ENCODE measurements around the gene UMAD1. TPM values are rescaled to one million over a fixed set of nuclear protein-coding genes. Genes with fewer than 3 reads are reported as not detected.

The UMAD1 gene
- total and polyA plus RNA-seq, 10 donors, result 7.6 to 21.2 (median 14.2) TPM

GRCh38 chr7:7742223-7742622 lies 101.7 kb downstream of the UMAD1 start:
- no peak overlapping the region for H3K27ac ChIP-seq
- 96 to 100% (median 97%) methylated on average over 12 of the region's 12 CpGs for WGBS, 5 donors
- H3K27me3 ChIP-seq (replicated peaks in 1 of 7), result no peaks in the 10 kb centered on the region
- no peak for TF ChIP-seq POLR2AphosphoS5 (IDR thresholded peaks at IDR 0.05)
- no peak for TF ChIP-seq POLR2A (IDR thresholded peaks at IDR 0.05)
- TF ChIP-seq, protein P1, sequence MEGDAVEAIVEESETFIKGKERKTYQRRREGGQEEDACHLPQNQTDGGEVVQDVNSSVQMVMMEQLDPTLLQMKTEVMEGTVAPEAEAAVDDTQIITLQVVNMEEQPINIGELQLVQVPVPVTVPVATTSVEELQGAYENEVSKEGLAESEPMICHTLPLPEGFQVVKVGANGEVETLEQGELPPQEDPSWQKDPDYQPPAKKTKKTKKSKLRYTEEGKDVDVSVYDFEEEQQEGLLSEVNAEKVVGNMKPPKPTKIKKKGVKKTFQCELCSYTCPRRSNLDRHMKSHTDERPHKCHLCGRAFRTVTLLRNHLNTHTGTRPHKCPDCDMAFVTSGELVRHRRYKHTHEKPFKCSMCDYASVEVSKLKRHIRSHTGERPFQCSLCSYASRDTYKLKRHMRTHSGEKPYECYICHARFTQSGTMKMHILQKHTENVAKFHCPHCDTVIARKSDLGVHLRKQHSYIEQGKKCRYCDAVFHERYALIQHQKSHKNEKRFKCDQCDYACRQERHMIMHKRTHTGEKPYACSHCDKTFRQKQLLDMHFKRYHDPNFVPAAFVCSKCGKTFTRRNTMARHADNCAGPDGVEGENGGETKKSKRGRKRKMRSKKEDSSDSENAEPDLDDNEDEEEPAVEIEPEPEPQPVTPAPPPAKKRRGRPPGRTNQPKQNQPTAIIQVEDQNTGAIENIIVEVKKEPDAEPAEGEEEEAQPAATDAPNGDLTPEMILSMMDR (IDR thresholded peaks at IDR 0.05 in 8 of 11, conservative IDR thresholded peaks at IDR 0.05 in 3 of 11), result no peak
- H3K4me1 ChIP-seq, result peaks cover 0 to 31% (median 0%) of the 10 kb centered on the region in 6 donors
- H3K36me3 ChIP-seq, result no peaks in the 10 kb centered on the region
- intact Hi-C loops (cut with DNase I; ENCODE audit: low total_unique reads), result no loop called here
- H3K4me3 ChIP-seq, result no peak overlapping the region
- no peak for DNase-seq
- no peaks in the 10 kb centered on the region for H3K9me3 ChIP-seq

DNA sequence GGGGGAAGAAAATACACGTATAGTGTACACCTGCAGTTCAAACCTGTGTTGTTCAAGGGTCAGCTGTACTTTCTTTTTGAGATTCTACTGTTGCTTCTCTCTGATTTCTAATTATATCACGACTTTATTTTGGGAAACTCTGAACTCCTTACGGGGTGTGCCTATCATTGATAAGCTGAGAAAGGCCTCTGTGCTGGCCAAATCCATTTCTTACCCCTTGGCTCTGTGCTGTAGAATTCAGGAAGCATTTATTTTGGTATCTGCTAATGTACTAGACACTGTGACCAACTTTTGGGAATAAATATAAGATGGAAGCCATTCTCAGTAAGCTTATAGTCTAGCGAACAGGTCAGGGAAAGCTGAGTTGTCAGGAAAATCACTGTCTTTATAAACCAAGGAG lies 104.7 kb downstream of the UMAD1 start:
- no peaks in the 10 kb centered on the region for H3K9me3 ChIP-seq
- TF ChIP-seq, protein P1 (IDR thresholded peaks at IDR 0.05 in 8 of 11, conservative IDR thresholded peaks at IDR 0.05 in 3 of 11), result no peak
- TF ChIP-seq POLR2AphosphoS5 (IDR thresholded peaks at IDR 0.05) (no peak), POLR2A (IDR thresholded peaks at IDR 0.05) (no peak)

GRCh38 chr7:7745966-7746365 lies 105.4 kb downstream of the UMAD1 start:
- Histone ChIP-seq H3K4me3 (no peak overlapping the region), H3K27me3 (replicated peaks in 1 of 7) (no peaks in the 10 kb centered on the region), H3K9me3 (no peaks in the 10 kb centered on the region), H3K36me3 (no peaks in the 10 kb centered on the region), H3K4me1 (peaks cover 0 to 17% (median 0%) of the 10 kb centered on the region in 6 donors), H3K27ac (no peak overlapping the region)
- no peak for TF ChIP-seq POLR2AphosphoS5 (IDR thresholded peaks at IDR 0.05)
- TF ChIP-seq, protein P1 (IDR thresholded peaks at IDR 0.05 in 8 of 11, conservative IDR thresholded peaks at IDR 0.05 in 3 of 11), result no peak
- TF ChIP-seq POLR2A (IDR thresholded peaks at IDR 0.05), result no peak
- 68 to 88% (median 77%) methylated on average over 4 of the region's 4 CpGs for WGBS, 5 donors
- no peak for DNase-seq
- intact Hi-C loops (cut with DNase I; ENCODE audit: low total_unique reads), result no loop called here

More for the DNA sequence above, 104.7 kb downstream of the UMAD1 start:
- H3K27ac ChIP-seq, result no peak overlapping the region
- H3K27me3 ChIP-seq (replicated peaks in 1 of 7), result no peaks in the 10 kb centered on the region
- peaks cover 0 to 12% (median 0%) of the 10 kb centered on the region in 6 donors for H3K4me1 ChIP-seq
- WGBS, 5 donors, result 67 to 89% (median 81%) methylated on average over 4 of the region's 4 CpGs
- DNase-seq, result no peak
- H3K4me3 ChIP-seq, result no peak overlapping the region
- H3K36me3 ChIP-seq, result no peaks in the 10 kb centered on the region
- intact Hi-C loops (cut with DNase I; ENCODE audit: low total_unique reads), result no loop called here

DNA sequence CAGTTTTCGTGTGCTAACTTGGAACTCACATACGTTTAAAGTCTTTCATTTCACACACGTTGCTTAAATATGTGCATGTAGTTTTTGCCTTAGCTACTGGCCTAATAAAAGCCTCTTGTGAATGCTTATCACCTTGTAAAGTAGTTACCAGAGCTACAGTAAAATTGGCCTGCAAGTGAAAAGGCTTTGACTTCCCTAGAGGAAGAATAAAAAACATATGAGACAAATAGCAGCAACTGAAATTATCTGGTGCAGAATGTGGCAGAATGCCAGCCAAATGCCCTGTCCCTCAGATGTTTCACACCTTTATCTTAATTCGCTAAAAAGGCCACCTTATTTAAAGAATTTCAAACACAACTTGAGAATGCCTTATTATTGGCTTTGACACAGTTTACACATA lies 105.9 kb downstream of the UMAD1 start:
- no peak overlapping the region for H3K4me3 ChIP-seq
- intact Hi-C loops (cut with DNase I; ENCODE audit: low total_unique reads), result no loop called here
- H3K4me1 ChIP-seq, result peaks cover 0 to 21% (median 0%) of the 10 kb centered on the region in 6 donors
- H3K27me3 ChIP-seq (replicated peaks in 1 of 7), result no peaks in the 10 kb centered on the region
- TF ChIP-seq, protein P1 (IDR thresholded peaks at IDR 0.05 in 8 of 11, conservative IDR thresholded peaks at IDR 0.05 in 3 of 11), result no peak
- no peak for TF ChIP-seq POLR2AphosphoS5 (IDR thresholded peaks at IDR 0.05)
- TF ChIP-seq POLR2A (IDR thresholded peaks at IDR 0.05), result no peak
- no peaks in the 10 kb centered on the region for H3K9me3 ChIP-seq
- no peak overlapping the region for H3K27ac ChIP-seq
- H3K36me3 ChIP-seq, result no peaks in the 10 kb centered on the region
- no peak for DNase-seq
- WGBS, 5 donors, result 76 to 91% (median 87%) methylated on average over 4 of the region's 4 CpGs
